ENCODE data around the gene SFMBT2.

Gene SFMBT2

DNA sequence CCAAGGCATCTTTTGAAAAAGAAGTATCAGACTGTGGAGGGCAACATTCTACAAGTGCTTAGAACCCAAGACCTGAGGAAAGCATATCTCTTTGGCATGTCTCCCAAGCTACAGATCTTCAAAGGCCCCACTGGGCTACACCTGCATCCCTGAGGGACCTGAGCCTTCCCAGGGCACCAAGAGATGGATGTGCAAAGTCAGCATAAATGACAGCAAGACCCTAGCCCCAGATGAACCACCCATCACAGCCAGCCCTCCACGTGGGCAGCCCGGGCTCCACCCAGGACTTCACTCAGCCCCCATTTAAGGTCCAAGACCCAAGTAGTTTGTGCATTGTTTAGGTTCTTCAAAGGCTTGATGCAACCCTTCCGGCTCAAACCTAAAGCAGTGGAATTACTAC is 123.5 kb downstream of the SFMBT2 start:
- in situ Hi-C loops (cut with HindIII; ENCODE audit: low sequenced_read_pairs), result no loop called here
- no peak for DNase-seq (ENCODE audit: low read depth)
- TF ChIP-seq, protein P1, sequence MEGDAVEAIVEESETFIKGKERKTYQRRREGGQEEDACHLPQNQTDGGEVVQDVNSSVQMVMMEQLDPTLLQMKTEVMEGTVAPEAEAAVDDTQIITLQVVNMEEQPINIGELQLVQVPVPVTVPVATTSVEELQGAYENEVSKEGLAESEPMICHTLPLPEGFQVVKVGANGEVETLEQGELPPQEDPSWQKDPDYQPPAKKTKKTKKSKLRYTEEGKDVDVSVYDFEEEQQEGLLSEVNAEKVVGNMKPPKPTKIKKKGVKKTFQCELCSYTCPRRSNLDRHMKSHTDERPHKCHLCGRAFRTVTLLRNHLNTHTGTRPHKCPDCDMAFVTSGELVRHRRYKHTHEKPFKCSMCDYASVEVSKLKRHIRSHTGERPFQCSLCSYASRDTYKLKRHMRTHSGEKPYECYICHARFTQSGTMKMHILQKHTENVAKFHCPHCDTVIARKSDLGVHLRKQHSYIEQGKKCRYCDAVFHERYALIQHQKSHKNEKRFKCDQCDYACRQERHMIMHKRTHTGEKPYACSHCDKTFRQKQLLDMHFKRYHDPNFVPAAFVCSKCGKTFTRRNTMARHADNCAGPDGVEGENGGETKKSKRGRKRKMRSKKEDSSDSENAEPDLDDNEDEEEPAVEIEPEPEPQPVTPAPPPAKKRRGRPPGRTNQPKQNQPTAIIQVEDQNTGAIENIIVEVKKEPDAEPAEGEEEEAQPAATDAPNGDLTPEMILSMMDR (IDR thresholded peaks at IDR 0.05; ENCODE audit: low read depth, low read length, missing control alignments), result no peak
- no peak overlapping the region for H3K4me3 ChIP-seq (ENCODE audit: low read depth, low read length)

DNA sequence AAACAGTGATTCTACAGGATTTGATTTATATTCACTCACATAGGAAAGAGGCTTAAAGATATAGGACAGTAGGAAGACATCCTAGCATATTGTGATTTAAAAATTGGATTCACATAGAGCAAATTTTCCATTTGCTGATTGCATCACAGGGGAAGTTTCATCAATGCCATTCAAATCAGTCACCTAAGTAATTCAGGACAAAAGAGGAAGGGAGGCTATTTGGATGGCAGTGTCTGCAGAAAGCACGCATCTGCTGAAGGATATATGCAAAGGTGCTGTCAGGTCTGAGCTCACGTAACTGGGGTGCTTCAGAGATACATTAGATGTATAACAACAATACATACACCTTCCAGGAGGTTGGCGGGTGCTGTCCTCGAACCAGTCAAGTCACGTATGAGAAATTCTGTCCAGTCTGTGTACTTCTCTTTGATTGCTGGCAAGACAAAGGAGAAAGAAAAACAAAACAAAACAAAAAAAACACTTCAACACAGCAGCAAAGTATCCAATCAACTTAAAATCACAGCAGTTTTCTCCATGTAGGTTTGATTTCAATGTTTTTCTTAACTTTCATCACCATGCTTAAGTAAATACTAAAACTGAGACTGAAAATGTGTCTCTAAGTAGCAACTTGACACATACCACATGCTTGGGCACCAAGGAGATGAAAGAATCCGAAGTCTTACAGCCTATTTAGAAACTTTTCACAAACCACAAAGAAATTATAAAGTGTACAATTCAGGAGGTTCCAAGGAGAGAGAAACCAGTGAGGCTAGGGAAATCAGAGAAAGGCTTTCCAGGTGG is 125.1 kb downstream of the SFMBT2 start:
- in situ Hi-C loops (cut with HindIII; ENCODE audit: low sequenced_read_pairs), result no loop called here
- no peak overlapping the region for H3K4me3 ChIP-seq (ENCODE audit: low read depth, low read length)
- no peak for DNase-seq (ENCODE audit: low read depth)

DNA sequence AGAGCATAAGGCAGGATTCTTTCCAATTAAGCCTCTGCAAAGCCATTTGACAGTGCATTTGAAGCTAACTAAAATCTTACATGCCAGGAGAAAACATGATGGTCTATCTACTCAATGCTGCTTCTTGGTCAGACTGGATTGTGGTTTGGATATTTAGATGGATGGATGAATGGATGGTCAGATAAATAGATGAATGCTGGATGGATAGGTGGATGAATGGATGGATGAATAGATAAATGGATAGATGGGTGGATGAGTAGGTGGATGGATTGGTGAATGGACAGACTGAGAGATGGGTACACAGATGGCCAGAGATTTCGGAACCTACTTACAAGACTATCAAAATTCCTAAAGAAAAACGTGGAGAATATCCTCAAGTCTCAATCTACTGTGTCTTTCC is 127.6 kb downstream of the SFMBT2 start:
- DNase-seq (ENCODE audit: low read depth), result no peak
- TF ChIP-seq, protein P1 (IDR thresholded peaks at IDR 0.05; ENCODE audit: low read depth, low read length, missing control alignments), result no peak
- H3K4me3 ChIP-seq (ENCODE audit: low read depth, low read length), result no peak overlapping the region
- in situ Hi-C loops (cut with HindIII; ENCODE audit: low sequenced_read_pairs), result no loop called here

More for the DNA sequence above, 125.1 kb downstream of the SFMBT2 start:
- TF ChIP-seq, protein P1 (IDR thresholded peaks at IDR 0.05; ENCODE audit: low read depth, low read length, missing control alignments), result no peak

DNA sequence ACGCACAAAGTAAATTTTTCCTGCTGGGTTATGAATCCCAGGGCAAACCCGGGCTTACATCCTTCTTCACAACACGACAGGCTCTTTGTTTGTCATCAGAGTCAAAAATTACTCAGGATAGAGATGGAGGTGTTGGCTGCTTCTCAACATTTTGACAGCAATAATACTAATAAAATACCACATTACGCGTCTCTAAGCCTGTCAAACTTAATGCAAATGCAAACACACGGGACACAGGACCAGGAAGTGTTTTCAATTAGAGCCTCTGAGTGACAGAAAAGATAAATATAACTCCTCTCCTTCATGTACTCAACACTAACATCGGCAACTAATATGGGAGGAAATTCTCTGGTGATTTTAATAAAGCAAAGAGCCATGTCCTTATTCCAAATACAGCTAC is 128.4 kb downstream of the SFMBT2 start:
- in situ Hi-C loops (cut with HindIII; ENCODE audit: low sequenced_read_pairs), result no loop called here
- TF ChIP-seq, protein P1 (IDR thresholded peaks at IDR 0.05; ENCODE audit: low read depth, low read length, missing control alignments), result no peak
- DNase-seq (ENCODE audit: low read depth), result no peak
- no peak overlapping the region for H3K4me3 ChIP-seq (ENCODE audit: low read depth, low read length)

DNA sequence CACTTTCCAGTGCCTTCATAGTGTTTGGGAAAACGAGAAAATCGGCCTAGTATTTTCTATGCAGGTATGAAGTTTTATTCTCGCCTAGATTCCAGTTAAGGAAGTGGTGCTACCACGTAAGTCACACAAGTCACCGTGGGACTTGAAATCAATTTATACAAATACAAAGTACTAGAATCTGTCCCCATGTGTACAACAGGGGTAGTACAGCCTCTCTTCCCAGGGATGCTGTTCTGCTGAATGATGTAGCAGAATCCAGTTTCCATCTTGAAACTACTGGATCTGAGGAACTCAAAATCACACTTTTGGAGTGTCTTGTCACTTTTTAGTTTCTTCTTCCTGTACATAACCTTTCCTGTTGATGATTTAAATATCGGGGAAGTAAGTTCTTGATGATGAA is 129.4 kb downstream of the SFMBT2 start:
- in situ Hi-C loops (cut with HindIII; ENCODE audit: low sequenced_read_pairs), result no loop called here
- H3K4me3 ChIP-seq (ENCODE audit: low read depth, low read length), result no peak overlapping the region
- TF ChIP-seq, protein P1 (IDR thresholded peaks at IDR 0.05; ENCODE audit: low read depth, low read length, missing control alignments), result no peak
- no peak for DNase-seq (ENCODE audit: low read depth)

DNA sequence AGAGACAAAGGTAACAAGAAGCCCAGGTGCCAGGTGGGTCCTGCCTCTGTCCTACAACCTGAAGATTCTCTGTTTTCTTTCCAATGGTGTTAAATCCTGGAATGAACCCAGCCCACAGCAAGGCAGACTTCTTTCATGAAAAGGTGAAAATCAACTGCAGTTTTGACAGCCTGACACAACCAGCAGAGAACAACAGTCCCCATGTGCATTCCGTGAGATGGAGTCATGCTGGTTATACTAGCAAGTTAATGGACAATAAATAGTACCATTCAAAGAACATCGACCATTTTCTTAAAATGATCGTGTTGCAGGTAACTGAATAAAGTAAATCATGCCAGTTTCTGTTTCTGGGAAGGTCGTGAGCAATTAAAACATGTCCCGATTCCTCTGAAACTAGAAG is 131.5 kb downstream of the SFMBT2 start:
- TF ChIP-seq, protein P1 (IDR thresholded peaks at IDR 0.05; ENCODE audit: low read depth, low read length, missing control alignments), result no peak
- in situ Hi-C loops (cut with HindIII; ENCODE audit: low sequenced_read_pairs), result no loop called here
- H3K4me3 ChIP-seq (ENCODE audit: low read depth, low read length), result no peak overlapping the region
- no peak for DNase-seq (ENCODE audit: low read depth)

Measured in astrocyte of the cerebellum (primary cell).